RPMI7951 (cell line): ENCODE measurements around the gene IGF2R. TPM values are rescaled to one million over a fixed set of nuclear protein-coding genes. Genes with fewer than 3 reads are reported as not detected.
"Not testable (repeated sequence)": the region's sequence is repeated elsewhere in the genome, so short reads cannot be mapped to it uniquely, and the experiment has no call there.

ENCODE experiments used
- DNase-seq: peaks from one replicate; pipeline ENCODE4 v3.0.0-alpha.2; 2012; ENCODE audit warnings: low read depth
- total RNA-seq: library from RNA; depleted of rRNA; stranded (reverse); fragments of >200 nt; shearing (Covaris generic); gene quantifications from 2 replicates; pipeline ENCODE4 v1.2.3, GENCODE V29; 2014

IGF2R gene
- total RNA-seq, 1 experiment from 2014 or later = 36.2 TPM

DNA sequence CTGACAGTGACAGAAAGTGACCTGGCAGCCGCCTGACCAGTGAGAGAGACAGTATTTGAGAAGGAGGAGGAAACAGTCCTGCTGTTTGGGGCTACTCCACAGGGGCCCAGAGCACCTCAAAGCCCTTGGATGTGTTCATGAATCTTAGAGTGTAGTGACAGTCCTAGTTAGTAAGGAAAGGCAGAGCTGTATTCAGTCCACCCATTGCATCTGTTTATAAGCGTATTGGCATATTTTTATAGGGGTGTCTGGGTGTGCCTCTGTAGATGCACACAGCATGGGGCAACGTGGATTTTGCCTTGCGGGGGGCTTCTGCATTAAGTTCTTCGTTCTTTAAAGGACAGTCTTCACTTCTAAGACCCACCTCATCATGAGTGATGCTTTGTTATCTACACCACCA lies 108.1 kb downstream of the IGF2R start:
- DNase-seq = no peak

DNA sequence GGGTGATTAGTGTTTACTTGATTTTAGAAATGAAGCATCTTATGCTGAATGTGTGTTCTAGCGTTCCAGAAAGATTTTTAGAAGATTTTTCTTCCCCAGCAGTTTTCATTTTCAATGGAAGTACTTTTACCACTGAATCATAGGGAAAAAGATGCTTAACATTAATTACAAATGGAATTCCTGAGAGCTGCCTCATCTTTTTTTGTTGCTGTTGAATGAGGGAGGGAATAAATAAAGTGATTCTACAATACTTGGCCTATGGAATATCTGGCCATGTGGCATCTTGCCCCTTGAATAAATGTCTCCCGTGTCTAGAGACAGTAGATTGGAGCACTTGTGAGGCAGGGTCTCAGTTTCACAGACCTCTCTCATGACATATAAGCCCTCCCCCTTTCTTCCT lies 108.6 kb downstream of the IGF2R start:
- DNase-seq = no peak

DNA sequence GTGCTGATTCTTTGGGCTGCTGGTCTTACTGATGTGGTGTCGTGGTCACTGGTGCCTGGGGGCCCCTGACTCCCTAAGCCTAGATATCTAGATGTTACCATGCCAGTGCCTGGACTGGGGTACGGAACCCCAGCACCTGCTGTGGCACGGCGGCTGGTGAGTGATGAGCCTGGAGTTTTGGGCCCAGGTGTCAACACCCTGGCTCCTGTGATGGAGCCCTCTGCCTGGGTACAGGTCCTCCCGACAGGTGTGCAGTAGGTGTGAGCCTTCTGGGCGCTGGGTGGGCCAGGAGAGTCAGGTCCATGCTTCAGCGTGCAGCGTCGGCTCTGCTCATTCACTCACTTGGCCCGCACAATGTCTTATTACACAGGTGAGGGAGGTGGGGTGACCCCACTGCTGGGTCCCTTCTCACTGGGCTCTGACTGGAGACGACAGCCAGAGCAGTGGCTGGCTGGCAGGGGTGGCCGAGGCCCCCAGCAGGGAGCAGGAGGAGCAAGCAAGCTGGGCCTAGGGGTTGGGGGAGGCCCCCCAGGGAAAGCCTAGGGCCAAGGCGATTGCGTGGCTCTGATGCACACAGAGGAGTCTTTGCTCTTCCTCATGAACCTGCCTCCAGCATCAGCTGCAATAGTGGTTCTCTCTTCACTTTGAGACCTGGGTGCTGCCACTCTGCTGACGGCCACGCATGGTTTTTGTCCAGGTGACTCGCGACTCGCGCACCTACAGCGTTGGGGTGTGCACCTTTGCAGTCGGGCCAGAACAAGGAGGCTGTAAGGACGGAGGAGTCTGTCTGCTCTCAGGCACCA lies 110.2 kb downstream of the IGF2R start:
- DNase-seq = no peak

DNA sequence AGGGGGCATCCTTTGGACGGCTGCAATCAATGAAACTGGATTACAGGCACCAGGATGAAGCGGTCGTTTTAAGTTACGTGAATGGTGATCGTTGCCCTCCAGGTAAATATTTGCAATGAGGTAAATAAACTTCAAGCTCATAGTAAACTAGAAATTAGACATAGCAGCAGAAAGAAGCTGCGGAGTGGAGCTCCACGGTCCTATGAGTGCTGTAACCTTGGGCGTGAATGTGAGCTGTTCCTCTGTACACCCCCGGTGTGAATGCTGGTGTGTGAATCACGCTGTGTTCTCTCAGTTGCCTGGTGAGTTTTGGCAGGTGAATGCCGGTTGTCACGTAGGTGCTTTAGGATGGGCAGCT lies 110.8 kb downstream of the IGF2R start:
- no peak for DNase-seq

DNA sequence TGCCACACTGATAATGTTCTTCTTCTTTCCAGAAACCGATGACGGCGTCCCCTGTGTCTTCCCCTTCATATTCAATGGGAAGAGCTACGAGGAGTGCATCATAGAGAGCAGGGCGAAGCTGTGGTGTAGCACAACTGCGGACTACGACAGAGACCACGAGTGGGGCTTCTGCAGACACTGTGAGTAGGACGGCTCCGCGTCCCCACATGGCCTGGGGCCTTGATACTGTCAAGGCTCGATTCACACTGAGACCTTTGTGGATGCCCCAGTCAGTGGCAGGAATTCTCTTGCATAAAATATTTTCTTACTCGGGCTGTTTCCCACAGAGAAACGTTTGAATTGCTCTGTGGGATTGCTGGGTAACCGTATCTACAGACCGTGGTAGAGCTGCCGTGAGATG lies 111.2 kb downstream of the IGF2R start:
- no peak for DNase-seq

DNA sequence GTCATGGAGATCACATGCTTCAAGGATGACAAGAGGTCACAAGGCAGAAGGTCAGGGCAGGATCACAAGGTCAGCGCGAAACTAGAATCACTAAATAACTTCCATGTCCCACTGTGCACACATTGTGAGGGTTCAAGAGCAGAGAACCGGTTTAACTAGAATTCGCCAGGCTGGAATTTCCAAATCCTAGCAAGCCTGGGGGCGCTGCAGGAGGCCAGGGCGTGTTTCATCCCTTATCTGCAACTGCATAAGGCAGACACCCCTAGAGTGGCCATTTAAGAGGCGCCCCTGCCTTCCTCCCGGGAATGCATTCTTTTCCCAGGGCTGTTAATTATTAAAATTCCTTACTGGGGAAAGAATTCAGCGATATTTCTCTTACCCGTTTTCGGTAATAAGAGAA lies 112.5 kb downstream of the IGF2R start:
- DNase-seq = no peak

DNA sequence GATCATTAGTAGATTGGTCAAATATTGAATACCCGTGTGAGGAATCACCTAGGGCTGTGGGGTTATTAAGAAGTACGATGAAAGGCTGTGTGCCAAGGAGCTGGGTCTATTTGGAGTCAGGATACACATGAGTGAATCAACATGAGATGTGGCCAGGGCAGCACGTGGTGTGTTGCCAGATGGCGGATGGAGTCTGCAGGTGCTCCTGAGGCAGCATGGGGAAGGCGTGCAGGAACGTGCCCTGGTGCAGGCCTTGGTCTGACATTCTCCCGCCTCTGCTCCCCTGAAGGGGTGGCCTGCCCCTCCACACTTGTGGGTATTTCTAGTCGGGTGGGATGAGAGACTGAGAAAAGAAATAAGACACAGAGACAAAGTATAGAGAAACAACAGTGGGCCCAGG lies 113.7 kb downstream of the IGF2R start:
- no peak for DNase-seq

DNA sequence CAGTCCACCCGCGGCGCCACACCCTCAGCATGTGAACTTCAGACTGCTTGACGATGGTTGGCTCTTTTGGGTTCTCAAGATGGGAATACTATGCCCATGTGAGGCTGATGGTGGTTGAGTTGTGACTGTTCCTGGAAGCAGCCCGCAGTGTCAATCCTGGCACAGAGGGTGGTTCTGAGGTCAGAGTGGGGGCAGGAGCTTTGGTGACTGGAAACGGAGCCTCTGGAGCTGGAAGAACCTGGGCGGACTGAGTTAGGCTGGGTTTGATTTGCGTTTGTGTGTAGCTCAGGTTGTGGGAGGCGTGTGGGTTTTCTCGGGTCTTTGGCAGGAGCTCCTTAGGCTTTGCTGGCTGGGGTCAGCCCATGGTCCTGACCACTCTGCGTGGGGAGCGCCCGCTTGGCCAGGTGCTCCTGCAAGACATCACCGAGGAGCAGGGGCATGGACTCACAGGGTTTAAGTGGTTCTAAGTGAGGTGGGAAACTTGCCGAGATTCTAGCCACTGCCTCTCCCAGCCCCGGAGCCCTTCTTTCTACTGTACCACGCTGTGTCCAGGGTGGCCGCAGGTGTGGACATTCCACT lies 115.4 kb downstream of the IGF2R start:
- DNase-seq = no peak

DNA sequence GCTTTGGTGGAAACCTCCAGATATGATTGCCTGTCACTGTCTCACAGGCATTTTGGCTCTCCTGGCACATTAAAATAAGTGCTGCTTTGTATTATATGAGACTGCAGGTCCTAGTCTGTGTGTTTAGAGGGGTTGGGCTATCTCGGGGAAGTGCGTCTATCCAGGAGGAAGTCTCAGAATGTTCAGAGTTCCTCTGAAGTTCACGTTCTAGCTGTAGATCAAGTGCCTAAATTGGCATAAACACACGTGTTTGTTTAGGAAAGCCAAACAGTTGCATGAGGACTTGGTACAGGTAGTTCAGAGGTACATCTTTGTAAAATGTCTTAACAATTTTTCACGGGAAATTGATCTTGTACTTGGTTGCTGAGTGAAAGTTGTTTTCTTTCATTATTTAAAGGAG lies 116.3 kb downstream of the IGF2R start:
- no peak for DNase-seq

DNA sequence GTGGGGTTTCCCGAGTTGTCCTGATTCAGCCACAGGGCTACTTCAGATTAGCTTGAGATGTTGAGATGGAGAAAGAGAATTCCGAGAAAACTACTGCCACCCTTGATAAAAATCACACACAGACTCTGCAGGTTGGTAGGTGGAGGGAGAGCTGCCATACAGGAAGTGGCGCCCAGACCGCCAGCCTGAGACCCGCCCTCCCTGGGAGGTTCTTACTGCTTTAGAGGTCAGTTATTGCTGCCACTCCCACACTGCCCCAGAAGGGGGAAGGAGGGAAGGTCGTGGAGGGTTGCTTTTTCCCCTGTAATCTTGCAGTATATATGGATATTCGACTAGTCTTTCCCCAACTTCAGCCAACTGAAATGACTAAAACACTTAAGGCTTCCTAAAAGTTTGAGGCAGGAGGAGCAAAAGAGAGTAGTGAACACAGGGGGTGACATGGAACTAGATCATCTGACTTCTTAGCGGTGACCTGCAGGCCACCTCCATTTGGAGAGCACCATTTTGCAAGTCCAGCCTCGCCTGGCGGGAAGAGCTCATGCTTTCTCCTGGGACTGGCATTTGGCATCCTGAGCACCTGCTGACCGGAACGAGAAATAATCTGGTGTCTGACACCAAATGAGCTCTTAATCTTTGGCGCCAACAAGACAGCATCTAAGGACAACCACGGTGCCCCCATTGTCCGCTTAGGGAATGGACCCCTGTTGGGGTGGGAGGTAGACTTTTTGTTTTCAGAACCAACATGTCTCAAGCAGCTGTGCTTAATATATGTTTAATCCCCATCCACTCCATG lies 117.0 kb downstream of the IGF2R start:
- DNase-seq = no peak

DNA sequence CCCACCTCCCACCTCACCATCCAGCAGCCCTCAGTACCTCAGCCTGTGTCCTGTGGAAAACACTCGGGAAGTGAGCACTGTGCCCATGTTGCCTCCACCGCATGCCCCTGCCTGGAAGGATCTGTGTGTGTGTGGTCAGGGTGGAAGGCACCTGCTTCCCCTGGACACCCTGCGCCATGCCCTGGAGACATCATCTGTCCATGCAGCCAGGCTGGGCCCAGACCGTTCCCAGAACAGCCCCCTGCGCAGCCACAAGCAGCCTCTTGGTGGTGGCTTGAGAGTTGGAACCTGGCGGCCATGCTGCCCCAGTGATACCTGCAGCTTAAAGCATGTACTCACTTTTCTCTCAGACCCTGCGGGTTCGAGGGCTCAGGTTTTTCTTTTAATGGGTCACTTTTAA lies 117.9 kb downstream of the IGF2R start:
- no peak for DNase-seq

DNA sequence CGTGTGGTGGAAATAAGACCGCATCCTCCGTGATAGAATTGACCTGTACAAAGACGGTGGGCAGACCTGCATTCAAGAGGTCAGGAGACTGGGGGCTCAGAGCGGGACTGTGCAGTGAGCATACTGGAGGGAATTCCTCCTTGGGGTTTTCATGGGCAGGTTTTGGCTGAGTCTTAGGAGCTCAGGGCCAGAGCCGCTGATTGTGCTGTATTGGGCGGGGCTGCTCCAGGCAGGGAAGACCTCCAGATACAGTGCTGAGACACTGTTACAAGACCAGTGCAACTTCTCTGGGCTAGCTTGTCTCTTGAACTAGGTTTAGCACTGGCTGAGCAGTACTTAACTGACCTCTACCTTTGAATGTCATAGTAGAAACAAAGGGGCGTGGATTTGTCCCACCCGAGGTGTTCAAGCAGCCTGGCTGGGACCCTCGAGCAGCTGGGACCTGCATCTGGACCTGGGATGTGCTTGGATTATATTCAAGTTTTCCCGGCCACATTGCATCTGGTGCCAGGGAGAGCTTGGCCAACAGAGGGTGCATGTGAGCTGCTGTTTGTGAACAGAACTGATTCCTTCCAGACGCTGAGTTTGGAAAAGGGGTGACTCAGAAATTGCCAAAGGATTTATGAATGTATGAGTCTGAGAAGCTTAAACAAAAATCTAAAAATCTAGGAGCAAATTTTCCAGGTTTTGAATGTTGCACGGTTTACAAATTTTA lies 119.3 kb downstream of the IGF2R start:
- peak; percentile 67 for DNase-seq

DNA sequence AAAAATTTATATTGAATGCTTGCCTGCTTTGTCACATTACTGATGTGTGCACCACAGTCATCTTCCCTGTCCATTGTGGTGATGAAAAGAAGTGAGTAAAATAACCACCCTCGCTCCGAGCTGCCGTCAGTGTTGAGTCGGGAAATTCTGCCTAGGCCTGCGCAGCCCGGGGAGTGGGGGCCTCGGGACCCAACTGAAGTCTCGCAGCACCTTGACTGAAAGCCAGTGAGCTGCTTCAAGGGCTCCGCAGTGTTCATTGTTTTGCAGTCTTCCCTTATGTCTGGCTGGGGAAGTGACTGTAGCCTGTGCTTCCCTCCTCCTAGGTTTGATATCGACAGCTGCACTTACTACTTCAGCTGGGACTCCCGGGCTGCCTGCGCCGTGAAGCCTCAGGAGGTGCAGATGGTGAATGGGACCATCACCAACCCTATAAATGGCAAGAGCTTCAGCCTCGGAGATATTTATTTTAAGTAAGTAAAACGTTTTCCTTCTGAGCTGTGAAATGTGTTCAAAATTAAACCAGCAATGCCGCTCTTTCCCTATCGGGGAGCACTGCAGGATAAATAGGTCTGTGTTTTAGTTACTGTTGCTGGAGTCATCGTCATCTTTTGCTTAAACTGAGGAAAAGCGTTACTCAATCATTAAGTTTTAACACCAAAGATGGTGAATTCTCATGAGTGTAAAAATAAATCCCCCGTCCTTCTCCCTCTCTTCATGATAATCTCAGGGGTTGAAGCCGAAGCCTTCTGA lies 120.1 kb downstream of the IGF2R start:
- no peak for DNase-seq

DNA sequence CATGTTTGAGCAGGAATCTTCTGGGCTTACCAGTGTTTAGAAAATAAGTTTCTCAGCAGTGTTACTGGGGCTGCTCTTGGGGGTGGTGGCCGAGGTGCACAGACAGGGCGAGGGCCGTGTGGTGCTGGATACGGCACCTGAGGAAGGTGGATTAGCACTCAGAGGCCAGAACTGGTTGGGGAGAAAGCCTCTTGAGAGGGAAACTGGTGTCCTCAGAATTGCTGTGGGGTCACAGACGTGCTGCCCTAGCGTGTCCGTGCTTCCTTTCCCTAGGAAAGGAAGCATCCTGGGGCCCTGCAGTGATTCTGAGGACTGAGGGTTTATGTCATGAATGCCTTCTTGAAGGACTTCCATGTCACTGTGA lies 120.6 kb downstream of the IGF2R start:
- no peak for DNase-seq

DNA sequence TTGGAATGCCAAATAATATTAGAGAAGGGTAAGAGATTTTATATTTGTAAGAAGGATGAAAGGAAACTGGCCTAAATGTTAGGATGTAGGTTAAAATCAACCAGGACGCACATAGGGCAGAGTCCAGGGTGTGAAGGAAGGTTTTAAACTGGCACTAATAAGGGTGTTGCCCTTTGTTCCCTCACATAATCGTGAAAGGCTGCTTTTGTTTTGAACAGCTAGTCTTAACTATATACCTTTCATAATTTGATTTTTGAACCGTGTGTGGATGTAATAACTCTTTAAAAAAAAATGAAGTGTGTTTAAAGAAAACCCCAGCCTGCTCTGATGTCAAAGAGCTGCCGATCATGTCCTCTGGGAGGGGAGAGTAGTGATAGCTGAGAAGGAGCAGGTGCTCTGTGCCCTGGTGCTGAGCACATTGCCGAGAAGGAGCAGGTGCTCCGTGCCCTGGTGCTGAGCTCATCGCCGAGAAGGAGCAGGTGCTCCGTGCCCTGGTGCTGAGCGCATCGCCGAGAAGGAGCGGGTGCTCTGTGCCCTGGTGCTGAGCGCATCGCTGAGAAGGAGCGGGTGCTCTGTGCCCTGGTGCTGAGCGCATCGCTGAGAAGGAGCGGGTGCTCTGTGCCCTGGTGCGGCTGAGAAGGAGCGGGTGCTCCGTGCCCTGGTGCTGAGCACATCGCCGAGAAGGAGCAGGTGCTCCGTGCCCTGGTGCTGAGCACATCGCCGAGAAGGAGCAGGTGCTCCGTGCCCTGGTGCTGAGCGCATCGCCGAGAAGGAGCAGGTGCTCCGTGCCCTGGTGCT lies 121.8 kb downstream of the IGF2R start:
- DNase-seq = not testable (repeated sequence)

DNA sequence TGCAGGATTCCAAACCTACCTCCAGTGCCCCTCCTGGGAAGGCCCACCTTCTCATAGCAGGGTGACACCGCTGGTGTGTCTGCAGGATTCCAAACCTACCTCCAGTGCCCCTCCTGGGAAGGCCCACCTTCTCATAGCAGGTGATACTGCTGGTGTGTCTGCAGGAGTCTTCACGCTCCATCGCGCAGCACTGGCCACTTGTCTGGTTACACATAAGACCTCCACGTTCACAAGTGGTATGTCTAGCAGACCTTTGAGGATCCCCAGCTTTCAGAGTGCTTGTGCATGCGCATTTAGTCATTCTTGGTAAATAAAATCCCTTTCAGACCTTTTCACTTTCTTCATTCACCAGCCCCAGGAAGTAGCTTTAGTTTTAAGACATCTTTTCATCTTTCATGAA lies 123.3 kb downstream of the IGF2R start:
- DNase-seq = not testable (repeated sequence)

DNA sequence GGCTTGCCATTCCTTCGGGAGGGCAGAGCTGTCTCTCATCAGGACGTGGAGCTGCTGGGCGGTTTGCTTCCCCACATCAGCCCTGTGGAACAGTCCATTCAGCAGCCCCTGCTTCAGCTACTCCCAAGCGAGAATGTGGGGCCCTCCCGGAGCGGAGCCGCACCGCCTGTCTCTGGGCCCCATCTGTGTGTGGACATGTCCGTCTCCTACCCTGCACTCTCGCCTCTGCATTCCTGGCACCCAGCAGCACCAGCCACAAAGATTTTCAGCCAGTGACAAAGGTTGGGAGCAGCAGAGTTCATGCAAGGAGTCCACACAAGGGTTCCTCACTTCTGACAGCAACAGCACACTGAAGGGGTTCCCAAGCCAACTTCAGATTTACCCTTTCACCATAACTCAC lies 123.7 kb downstream of the IGF2R start:
- no peak for DNase-seq

DNA sequence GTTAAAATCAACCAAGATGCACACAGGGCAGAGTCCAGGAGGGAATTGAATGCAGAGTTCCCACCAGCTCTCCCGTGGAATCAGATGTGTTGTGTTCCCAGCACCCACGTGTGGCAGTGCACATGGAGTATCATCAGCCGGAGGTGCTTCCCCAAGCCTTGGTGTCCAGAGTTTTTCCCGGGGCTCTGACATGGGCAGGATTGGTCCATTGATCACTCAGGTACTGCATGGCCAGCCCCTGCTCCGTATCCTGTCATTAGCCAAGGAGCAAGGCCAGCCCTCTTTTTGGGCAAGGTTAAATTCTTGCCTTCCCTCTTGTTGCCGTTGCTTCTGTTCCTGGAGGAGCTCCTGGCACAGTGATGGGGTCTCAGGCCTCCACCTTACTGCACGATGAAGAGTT lies 124.2 kb downstream of the IGF2R start:
- no peak for DNase-seq

DNA sequence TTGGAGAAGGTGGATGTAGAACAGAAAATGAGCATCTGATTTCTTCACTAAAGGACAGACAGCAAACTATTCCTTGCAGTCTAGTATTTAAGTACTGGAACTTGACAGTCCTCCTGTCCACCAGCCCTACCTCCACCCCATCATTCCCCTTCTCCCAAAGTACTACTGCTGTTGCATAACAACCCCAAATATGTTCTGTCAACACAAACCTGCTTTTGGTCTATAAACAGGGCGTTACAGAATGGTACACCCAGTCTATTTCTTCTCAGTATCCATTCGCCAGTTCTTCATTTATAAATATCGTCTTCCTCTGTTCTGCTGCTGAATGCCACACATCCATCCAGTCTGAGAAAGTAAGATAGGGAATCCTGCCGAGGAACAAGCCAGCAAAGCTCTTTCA lies 125.1 kb downstream of the IGF2R start:
- DNase-seq = no peak

DNA sequence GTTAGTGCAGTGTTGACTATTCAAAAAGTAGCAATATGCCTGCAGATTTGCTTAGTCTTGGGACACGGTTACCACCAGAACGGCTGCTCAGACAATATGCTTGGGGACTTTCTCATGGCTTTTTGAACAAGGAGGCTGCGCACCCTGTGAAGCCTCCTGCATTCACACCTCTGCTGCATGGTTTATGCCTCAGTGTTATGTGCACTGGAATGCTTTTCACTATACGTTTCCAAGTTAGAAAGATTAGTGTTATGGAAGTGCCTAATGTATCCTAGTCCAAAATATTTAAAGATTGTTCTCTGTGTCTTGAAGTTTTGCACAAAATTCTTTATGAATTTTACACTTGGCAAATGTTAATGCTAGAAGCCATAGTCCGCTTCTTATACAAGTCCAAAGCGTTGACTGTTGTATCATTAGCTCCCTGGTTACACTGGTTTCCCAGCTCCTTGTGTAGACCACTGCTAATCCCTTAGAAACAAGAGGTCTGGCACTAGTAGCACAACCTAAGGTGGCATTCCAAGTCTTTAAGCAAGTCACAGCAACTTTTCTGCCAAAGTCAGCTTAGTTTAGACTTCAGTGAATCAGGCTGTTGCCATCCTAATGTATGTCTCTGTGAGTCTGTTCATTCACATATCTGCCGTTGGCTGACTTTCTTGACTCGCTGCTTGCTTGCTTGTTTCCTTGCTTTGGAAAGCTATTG lies 126.4 kb downstream of the IGF2R start:
- DNase-seq = no peak
